ENCODE results near the gene SBK3.
"Not testable (repeated sequence)": the region's sequence is repeated elsewhere in the genome, so short reads cannot be mapped to it uniquely, and the experiment has no call there.

SBK3 gene

GRCh38 chr19:55545443-55545842, at the start of gene SBK3:
SBK3 (minus strand) TSS chr19:55545543; CDS start chr19:55545543, 0 bp downstream.
- no peak for DNase-seq

- DNase-seq: no peak
Measured at GRCh38 chr19:55593096-55593772, 47.9 kb upstream of the SBK3 start.

- DNase-seq: no peak
Measured at GRCh38 chr19:55592391-55593090, 47.2 kb upstream of the SBK3 start.

- no peak for DNase-seq
Measured at GRCh38 chr19:55591555-55591954, 46.2 kb upstream of the SBK3 start.

GRCh38 chr19:55590617-55591016, 45.3 kb upstream of the SBK3 start:
- no peak for DNase-seq

GRCh38 chr19:55590109-55590508, 44.8 kb upstream of the SBK3 start:
- DNase-seq: no peak

GRCh38 chr19:55588738-55589137, 43.4 kb upstream of the SBK3 start:
- DNase-seq: no peak

GRCh38 chr19:55586976-55587668, 41.8 kb upstream of the SBK3 start:
- peak; percentile 89 for DNase-seq

GRCh38 chr19:55585658-55586339, 40.5 kb upstream of the SBK3 start:
- DNase-seq: peak; percentile 70

GRCh38 chr19:55584871-55585270, 39.5 kb upstream of the SBK3 start:
- DNase-seq: no peak

- DNase-seq: not testable (repeated sequence)
Measured at GRCh38 chr19:55583897-55584296, 38.6 kb upstream of the SBK3 start.

GRCh38 chr19:55582284-55582683, 36.9 kb upstream of the SBK3 start:
- DNase-seq: not testable (repeated sequence)

- DNase-seq: no peak
Measured at GRCh38 chr19:55581823-55582223, 36.5 kb upstream of the SBK3 start.

GRCh38 chr19:55581145-55581822, 35.9 kb upstream of the SBK3 start:
- peak; percentile 18 for DNase-seq

- peak; percentile 89 for DNase-seq
Measured at GRCh38 chr19:55580628-55581144, 35.3 kb upstream of the SBK3 start, which contains the start of gene ZNF579. ZNF579 (minus strand) TSS chr19:55580848; CDS start chr19:55579639, 1,209 bp downstream.

GRCh38 chr19:55579766-55580621, 34.7 kb upstream of the SBK3 start:
- DNase-seq: peak; percentile 48

- DNase-seq: no peak
Measured at GRCh38 chr19:55578761-55579747, 33.7 kb upstream of the SBK3 start.

GRCh38 chr19:55578031-55578760, 32.9 kb upstream of the SBK3 start:
- DNase-seq: no peak

GRCh38 chr19:55576746-55577145, 31.4 kb upstream of the SBK3 start:
- DNase-seq: no peak
